ENCODE results near the gene KLHDC1. TPM values are rescaled to one million over a fixed set of nuclear protein-coding genes. Genes with fewer than 3 reads are reported as not detected.

KLHDC1 gene
- total and polyA plus RNA-seq, 2 experiments from 2014 or later: 4.1 to 5.0 TPM

- Histone ChIP-seq H3K79me2 (ENCODE audit: insufficient read depth) (no peaks in the 10 kb centered on the region), H3K36me3 (ENCODE audit: low read depth) (no peaks in the 10 kb centered on the region), H3K27me3 (replicated peaks; ENCODE audit: insufficient read depth) (no peaks in the 10 kb centered on the region), H3K4me3 (no peak overlapping the region), H4K20me1 (ENCODE audit: insufficient read depth) (no peaks in the 10 kb centered on the region), H3K9ac (no peak overlapping the region), H3K4me2 (ENCODE audit: unreplicated experiment) (no peak overlapping the region), H3F3A (ENCODE audit: insufficient read depth) (peaks cover 4% of the 10 kb centered on the region), H2AFZ (no peak overlapping the region), H3K9me2 (ENCODE audit: insufficient read depth) (no peaks in the 10 kb centered on the region), H3K4me1 (ENCODE audit: insufficient read depth) (peaks cover 3% of the 10 kb centered on the region; the same call in 1 of the 2 replicates), H3K9me3 (ENCODE audit: low read depth) (no peaks in the 10 kb centered on the region), H3K27ac (no peak overlapping the region)
- no peak for TF ChIP-seq EZH2 (IDR thresholded peaks at IDR 0.05; ENCODE audit: insufficient read depth, poor library complexity, severe bottlenecking)
- TF ChIP-seq EZH2phosphoT487 (IDR thresholded peaks at IDR 0.05; ENCODE audit: insufficient read depth, low read depth): no peak
- no peak for DNase-seq
- in situ Hi-C loops (cut with MboI): loop anchor here (10.0 kb wide), 1 partner anchor 127 kb away; the partner anchor contains the start of gene DNAAF2
- WGBS, 2 experiments (ENCODE audit: low coverage in 1 of 2, low lambda C conversion rate in 2 of 2, missing lambda C conversion rate in 2 of 2): 76 to 82% methylated on average over 6 of the region's 6 CpGs
These were observed 69.1 kb downstream of the KLHDC1 start for GRCh38 chr14:49761839-49762551.

DNA sequence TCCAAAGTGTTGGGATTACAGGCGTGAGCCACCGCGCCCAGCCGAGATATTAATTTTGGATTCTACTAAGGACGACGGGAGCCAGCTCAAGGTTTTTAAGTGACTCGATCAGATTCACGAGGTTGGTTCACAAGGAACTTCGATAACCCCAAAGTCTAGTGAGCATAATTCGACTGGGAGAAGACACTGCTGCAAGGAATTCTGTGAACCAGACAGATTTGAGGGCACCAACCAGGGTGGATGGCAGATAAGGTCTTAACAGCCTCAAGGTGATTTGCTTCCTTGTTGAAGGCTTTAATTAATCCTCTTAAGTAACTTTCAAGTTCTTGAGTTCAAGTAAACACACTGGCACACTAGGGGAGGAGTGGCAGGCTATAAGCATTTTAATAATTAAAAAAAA lies 73.9 kb downstream of the KLHDC1 start:
- H3K27ac ChIP-seq: peak overlapping the region; percentile 98
- H3K9me2 ChIP-seq (ENCODE audit: insufficient read depth): no peaks in the 10 kb centered on the region
- H3K36me3 ChIP-seq (ENCODE audit: low read depth): 0 out of 2 replicates have a peak, but pooled peaks cover under 1% of the 10 kb centered on the region
- 79 to 82% methylated on average over 10 of the region's 10 CpGs for WGBS, 2 experiments (ENCODE audit: low coverage in 1 of 2, low lambda C conversion rate in 2 of 2, missing lambda C conversion rate in 2 of 2)
- no peaks in the 10 kb centered on the region for H4K20me1 ChIP-seq (ENCODE audit: insufficient read depth)
- in situ Hi-C loops (cut with MboI): loop anchor here (10.0 kb wide), 1 partner anchor 132 kb away; the partner anchor contains the start of gene DNAAF2
- TF ChIP-seq EZH2 (IDR thresholded peaks at IDR 0.05; ENCODE audit: insufficient read depth, poor library complexity, severe bottlenecking): no peak
- no peak for TF ChIP-seq EZH2phosphoT487 (IDR thresholded peaks at IDR 0.05; ENCODE audit: insufficient read depth, low read depth)
- peaks cover 36% of the 10 kb centered on the region for H3K79me2 ChIP-seq (ENCODE audit: insufficient read depth)
- H3K4me1 ChIP-seq (ENCODE audit: insufficient read depth): peaks cover 25% of the 10 kb centered on the region
- H3K9me3 ChIP-seq (ENCODE audit: low read depth): no peaks in the 10 kb centered on the region
- H3K4me3 ChIP-seq: peak overlapping the region; percentile 83
- H3K9ac ChIP-seq: peak overlapping the region; percentile 99
- no peaks in the 10 kb centered on the region for H3K27me3 ChIP-seq (replicated peaks; ENCODE audit: insufficient read depth)
- peak overlapping the region; percentile 91 for H3K4me2 ChIP-seq (ENCODE audit: unreplicated experiment)
- peaks cover 28% of the 10 kb centered on the region for H3F3A ChIP-seq (ENCODE audit: insufficient read depth)
- peak overlapping the region; percentile 87 for H2AFZ ChIP-seq
- DNase-seq: peak; percentile 14

DNA sequence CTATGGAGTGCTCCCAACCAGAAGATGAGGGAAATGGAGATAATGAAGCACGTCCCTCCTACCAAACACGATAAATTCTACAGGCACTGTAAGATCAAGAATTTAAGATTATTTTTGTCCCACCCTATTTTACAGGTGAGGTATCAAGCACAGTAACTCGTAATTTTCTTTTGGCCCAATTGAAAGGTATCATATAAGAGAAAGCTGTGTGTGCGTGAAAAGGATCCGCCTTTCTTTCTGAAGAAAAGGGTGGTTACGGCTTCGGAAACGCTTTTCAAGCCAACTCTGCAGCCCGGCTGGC lies 74.3 kb downstream of the KLHDC1 start:
- H3K4me2 ChIP-seq (ENCODE audit: unreplicated experiment): peak overlapping the region; percentile 91
- TF ChIP-seq EZH2phosphoT487 (IDR thresholded peaks at IDR 0.05; ENCODE audit: insufficient read depth, low read depth): no peak
- no peak for TF ChIP-seq EZH2 (IDR thresholded peaks at IDR 0.05; ENCODE audit: insufficient read depth, poor library complexity, severe bottlenecking)
- H3K9ac ChIP-seq: peak overlapping the region; percentile 99
- H3K9me3 ChIP-seq (ENCODE audit: low read depth): no peaks in the 10 kb centered on the region
- in situ Hi-C loops (cut with MboI): loop anchor here (10.0 kb wide), 1 partner anchor 132 kb away; the partner anchor contains the start of gene DNAAF2
- peak overlapping the region; percentile 83 for H3K4me3 ChIP-seq
- no peaks in the 10 kb centered on the region for H4K20me1 ChIP-seq (ENCODE audit: insufficient read depth)
- peak overlapping the region; percentile 98 for H3K27ac ChIP-seq
- H3K79me2 ChIP-seq (ENCODE audit: insufficient read depth): peaks cover 39% of the 10 kb centered on the region
- H3K4me1 ChIP-seq (ENCODE audit: insufficient read depth): peaks cover 25% of the 10 kb centered on the region
- no peak for DNase-seq
- peak overlapping the region; percentile 87 for H2AFZ ChIP-seq
- H3K36me3 ChIP-seq (ENCODE audit: low read depth): peaks cover 4% of the 10 kb centered on the region; the same call in 1 of the 2 replicates
- H3K9me2 ChIP-seq (ENCODE audit: insufficient read depth): no peaks in the 10 kb centered on the region
- H3K27me3 ChIP-seq (replicated peaks; ENCODE audit: insufficient read depth): no peaks in the 10 kb centered on the region
- peaks cover 28% of the 10 kb centered on the region for H3F3A ChIP-seq (ENCODE audit: insufficient read depth)
- WGBS, 2 experiments (ENCODE audit: low coverage in 1 of 2, low lambda C conversion rate in 2 of 2, missing lambda C conversion rate in 2 of 2): 5 to 8% methylated on average over 9 of the region's 9 CpGs

DNA sequence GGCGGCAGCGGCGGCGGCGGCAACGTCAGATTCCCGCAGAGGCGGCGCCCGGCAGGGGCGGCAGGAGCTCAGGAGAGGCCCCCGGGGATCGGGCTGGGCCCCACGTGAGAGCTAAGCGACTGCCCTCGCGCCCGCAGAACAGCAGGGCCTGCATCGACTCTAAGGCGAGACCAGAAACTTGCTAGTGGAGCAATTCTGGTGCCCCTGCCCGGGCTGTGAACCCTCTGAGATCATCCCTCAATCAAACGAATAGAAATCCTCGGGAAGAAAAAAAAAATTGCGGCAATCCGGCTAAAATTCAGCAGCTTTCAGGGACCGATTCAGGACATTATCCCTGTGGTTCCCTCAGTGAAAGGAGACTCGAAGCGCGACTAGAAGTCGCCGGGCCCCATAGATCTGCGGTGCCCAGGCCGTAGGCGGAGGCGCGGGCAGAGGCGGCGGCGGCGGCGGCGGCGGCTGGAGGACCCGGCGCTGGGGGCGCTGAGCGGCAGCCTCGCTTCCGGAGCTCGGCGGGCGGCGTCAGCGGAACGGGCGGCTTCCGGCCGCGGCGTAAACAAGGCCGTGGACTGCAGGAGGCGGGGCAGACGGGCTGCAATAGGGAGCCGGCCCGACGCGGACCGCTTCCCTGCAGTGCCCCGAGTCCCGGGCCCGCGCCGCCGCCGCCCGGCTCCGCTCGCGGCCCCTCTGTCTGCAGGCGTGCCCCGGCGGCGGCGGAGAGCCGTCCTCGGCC lies 74.8 kb downstream of the KLHDC1 start, which contains the start of gene KLHDC2:
KLHDC2 (plus strand) TSS at position 583 of the 730 bp plus-strand sequence. CDS start 316 bp downstream, outside the sequence.
- H3K9ac ChIP-seq: peak within 1 kb of the TSS; percentile 99
- H3K79me2 ChIP-seq (ENCODE audit: insufficient read depth): peaks cover 44% of the 10 kb centered on the region
- DNase-seq: peak; percentile 96
- peaks cover 8% of the 10 kb centered on the region; the same call in 1 of the 2 replicates for H3K36me3 ChIP-seq (ENCODE audit: low read depth)
- peak within 1 kb of the TSS; percentile 87 for H2AFZ ChIP-seq
- H3K4me3 ChIP-seq: peak within 1 kb of the TSS; percentile 83
- peaks cover 25% of the 10 kb centered on the region for H3K4me1 ChIP-seq (ENCODE audit: insufficient read depth)
- no peaks in the 10 kb centered on the region for H3K9me2 ChIP-seq (ENCODE audit: insufficient read depth)
- H3K9me3 ChIP-seq (ENCODE audit: low read depth): no peaks in the 10 kb centered on the region
- peaks cover 28% of the 10 kb centered on the region for H3F3A ChIP-seq (ENCODE audit: insufficient read depth)
- H3K27ac ChIP-seq: peak within 1 kb of the TSS; percentile 98
- no peaks in the 10 kb centered on the region for H3K27me3 ChIP-seq (replicated peaks; ENCODE audit: insufficient read depth)
- in situ Hi-C loops (cut with MboI): loop anchor here (10.0 kb wide), 1 partner anchor 133 kb away; the partner anchor contains the start of gene DNAAF2
- TF ChIP-seq EZH2phosphoT487 (IDR thresholded peaks at IDR 0.05; ENCODE audit: insufficient read depth, low read depth) (no peak), EZH2 (IDR thresholded peaks at IDR 0.05; ENCODE audit: insufficient read depth, poor library complexity, severe bottlenecking) (no peak)
- WGBS, 2 experiments (ENCODE audit: low coverage in 1 of 2, low lambda C conversion rate in 2 of 2, missing lambda C conversion rate in 2 of 2): 0 to 1% methylated on average over 50 to 67 of the region's 86 CpGs
- no peaks in the 10 kb centered on the region for H4K20me1 ChIP-seq (ENCODE audit: insufficient read depth)
- H3K4me2 ChIP-seq (ENCODE audit: unreplicated experiment): peak within 1 kb of the TSS; percentile 91

All from GM23248 (cell line).